NB4 (cell line): ENCODE results near the gene CCNB3.

Experiments
- DNase-seq: peaks from one replicate; pipeline ENCODE4 v3.0.0; 2010; ENCODE audit warnings: low read depth
- H3K4me3 ChIP-seq: one replicate; pipeline ENCODE4 v1.5.1; 2011; ENCODE audit warnings: mild to moderate bottlenecking, low read depth, low read length, moderate library complexity
- CTCF ChIP-seq: IDR thresholded peaks from one replicate; pipeline ENCODE4 v1.5.1; 2012; ENCODE audit warnings: low read depth, low read length
- MYC ChIP-seq: IDR thresholded peaks from 2 replicates; pipeline ENCODE4 v1.6.1; 2011; ENCODE audit warnings: low read depth, low read length
- POLR2A ChIP-seq: IDR thresholded peaks from 2 replicates; pipeline ENCODE4 v1.6.1; 2011; ENCODE audit warnings: mild to moderate bottlenecking; ENCODE audit not compliant: insufficient read length; ENCODE audit errors: extremely low read depth
- TF ChIP-seq, protein P1 (sequence below): IDR thresholded peaks from 2 replicates; pipeline ENCODE4 v1.6.1; 2011; ENCODE audit warnings: low read depth, low read length

The CCNB3 gene

DNA sequence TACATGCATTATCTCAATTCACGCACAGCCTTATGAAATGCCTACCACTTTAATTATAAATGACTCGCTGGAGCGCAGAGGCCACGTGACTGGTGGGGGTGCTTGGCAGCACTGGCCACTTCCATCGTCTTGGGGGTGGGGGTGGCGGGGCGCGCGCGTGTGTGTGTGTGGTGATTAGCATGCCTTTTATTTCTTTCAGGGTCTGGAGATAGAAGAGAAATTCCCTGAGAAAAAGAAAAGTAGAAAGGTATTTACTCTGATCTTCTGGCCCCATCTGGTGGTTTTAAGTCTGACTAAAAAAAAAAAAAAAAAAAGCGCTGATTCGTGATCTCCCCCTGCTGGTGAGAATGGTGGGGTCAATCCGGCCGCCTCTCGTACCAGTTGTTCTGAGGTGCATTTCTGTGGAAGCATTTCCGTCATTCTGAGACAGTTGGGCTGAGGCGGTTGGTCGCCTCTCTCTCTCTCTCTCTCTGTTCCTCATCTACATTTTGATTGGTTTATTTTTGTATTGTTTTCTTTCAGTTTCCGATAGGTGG lies at the start of gene CCNB3:
Gene CCNB3, plus strand, starts transcription at position 402 of the 536 bp plus-strand sequence. CDS start 80,399 bp downstream, outside the sequence.
- H3K4me3 ChIP-seq = no peak within 1 kb of the TSS
- DNase-seq = peak; percentile 71
- TF ChIP-seq POLR2A = no peak
- TF ChIP-seq, protein P1, sequence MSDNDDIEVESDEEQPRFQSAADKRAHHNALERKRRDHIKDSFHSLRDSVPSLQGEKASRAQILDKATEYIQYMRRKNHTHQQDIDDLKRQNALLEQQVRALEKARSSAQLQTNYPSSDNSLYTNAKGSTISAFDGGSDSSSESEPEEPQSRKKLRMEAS = peak; percentile 88
- peak; percentile 39 for TF ChIP-seq CTCF
- no peak for TF ChIP-seq MYC

- TF ChIP-seq, protein P1 = no peak
- TF ChIP-seq POLR2A (no peak), CTCF (no peak), MYC (no peak)
- DNase-seq = no peak
- H3K4me3 ChIP-seq = no peak overlapping the region
Observed at GRCh38 chrX:50157545-50158135, 46.9 kb upstream of the CCNB3 start.

DNA sequence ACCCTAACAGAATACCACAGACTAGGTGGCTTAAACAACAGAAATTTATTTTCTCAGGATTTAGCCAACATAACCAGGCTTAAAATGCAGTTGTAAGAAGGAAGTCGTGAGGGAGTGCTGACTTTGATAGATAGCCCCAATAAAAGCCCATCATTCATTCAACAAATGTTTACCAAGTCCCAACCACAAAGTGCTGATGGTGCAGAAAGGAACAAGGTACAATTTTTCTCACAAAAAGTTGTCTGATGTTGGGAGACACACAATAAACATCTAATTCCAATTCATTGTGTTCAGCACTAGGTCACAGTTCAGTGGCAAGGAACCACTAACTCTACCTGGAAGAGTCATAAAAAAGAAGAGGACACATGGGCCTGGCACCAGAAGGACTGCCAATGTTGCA lies 46.0 kb upstream of the CCNB3 start:
- H3K4me3 ChIP-seq = no peak overlapping the region
- no peak for DNase-seq
- no peak for TF ChIP-seq CTCF
- TF ChIP-seq, protein P1 = no peak
- no peak for TF ChIP-seq MYC
- TF ChIP-seq POLR2A = no peak

- TF ChIP-seq CTCF (no peak), MYC (no peak), POLR2A (no peak)
- TF ChIP-seq, protein P1 = no peak
- peak; percentile 30 for DNase-seq
- H3K4me3 ChIP-seq = no peak overlapping the region
Observed at GRCh38 chrX:50161127-50161526, 43.4 kb upstream of the CCNB3 start.

GRCh38 chrX:50165727-50166126 lies 38.8 kb upstream of the CCNB3 start:
- TF ChIP-seq CTCF (no peak), POLR2A (no peak), MYC (no peak)
- TF ChIP-seq, protein P1 = no peak

More at GRCh38 chrX:50165727-50166126, 38.8 kb upstream of the CCNB3 start:
- no peak for DNase-seq
- no peak overlapping the region for H3K4me3 ChIP-seq
